KMS-11 (cell line): ENCODE measurements around the gene KIF26A.

Experiments
- H2AFZ ChIP-seq: fragments of 200-600 bp; sonication (generic); 2 replicates; pipeline ENCODE4 v1.6.1; 2016; ENCODE audit warnings: antibody characterized with exemption, mixed run types, low read depth
- H3K27ac ChIP-seq: fragments of 200-600 bp; sonication (generic); 2 replicates; pipeline ENCODE4 v1.6.1; 2016; ENCODE audit warnings: mild to moderate bottlenecking, mixed run types
- H3K27me3 ChIP-seq: fragments of 200-600 bp; sonication (generic); 2 replicates; pipeline ENCODE4 v1.6.1; 2017; ENCODE audit warnings: mild to moderate bottlenecking, low read depth, mixed run types, moderate library complexity; ENCODE audit not compliant: insufficient read depth
- H3K36me3 ChIP-seq: fragments of 200-600 bp; sonication (generic); 2 replicates; pipeline ENCODE4 v1.6.1; 2017; ENCODE audit warnings: mild to moderate bottlenecking, mixed run types; ENCODE audit not compliant: insufficient read depth
- H3K4me1 ChIP-seq: fragments of 200-600 bp; sonication (generic); 2 replicates; pipeline ENCODE4 v1.6.1; 2016; ENCODE audit warnings: mild to moderate bottlenecking, low read depth, mixed run types; ENCODE audit not compliant: poor library complexity, severe bottlenecking
- H3K4me2 ChIP-seq: fragments of 200-600 bp; sonication (generic); 2 replicates; pipeline ENCODE4 v1.7.0; 2016; ENCODE audit warnings: mild to moderate bottlenecking, mixed run types
- H3K4me3 ChIP-seq: fragments of 200-600 bp; sonication (generic); IDR thresholded peaks from 2 replicates; pipeline ENCODE4 v1.6.1; 2017; ENCODE audit warnings: low read depth, low read length, mixed read lengths; ENCODE audit not compliant: insufficient read depth
- H3K79me2 ChIP-seq: fragments of 200-600 bp; sonication (generic); 2 replicates; pipeline ENCODE4 v1.6.1; 2016; ENCODE audit warnings: low read depth, mixed run types; ENCODE audit not compliant: insufficient read depth
- H3K9ac ChIP-seq: fragments of 200-600 bp; sonication (generic); 2 replicates; pipeline ENCODE4 v1.6.1; 2016; ENCODE audit warnings: mild to moderate bottlenecking, mixed run types
- H4K20me1 ChIP-seq: fragments of 200-600 bp; sonication (generic); 2 replicates; pipeline ENCODE4 v1.6.1; 2016; ENCODE audit warnings: mild to moderate bottlenecking, mixed run types; ENCODE audit not compliant: insufficient read depth
- CTCF ChIP-seq: fragments of 200-600 bp; sonication (generic); conservative IDR thresholded peaks from 2 replicates; pipeline ENCODE4 v1.6.1; 2017; ENCODE audit warnings: low read depth, mild to moderate bottlenecking, antibody characterized with exemption, low read length, moderate library complexity, mixed read lengths

KIF26A gene

DNA sequence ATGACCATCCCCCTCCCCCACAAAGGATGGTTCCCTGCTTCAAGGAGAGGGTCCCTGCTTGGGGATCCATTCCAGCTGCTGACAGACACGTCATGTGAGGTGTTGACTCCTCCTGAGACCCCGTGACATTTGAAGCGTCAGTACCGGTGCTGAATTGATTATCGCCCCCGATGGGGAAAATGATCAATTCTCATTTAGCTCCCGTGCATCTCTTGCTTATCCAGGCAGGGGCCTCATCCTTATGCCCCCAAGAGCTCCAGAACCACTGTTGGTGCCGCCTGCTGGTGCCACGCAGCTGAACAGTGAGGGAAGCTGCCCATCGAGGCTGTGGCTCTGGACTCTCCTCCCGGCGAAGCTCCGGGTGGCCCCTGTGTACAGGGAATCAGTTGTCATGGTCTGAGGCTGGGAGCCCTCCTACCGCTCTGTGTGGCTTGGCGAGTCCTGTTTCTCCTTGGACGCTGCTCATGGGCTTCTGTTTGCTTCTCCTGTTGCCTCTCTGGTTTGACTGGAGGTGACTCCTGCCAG, 4.6 kb downstream of the KIF26A start:
- Histone ChIP-seq H3K79me2 (no peaks in the 10 kb centered on the region), H2AFZ (no peak overlapping the region), H3K9ac (no peak overlapping the region), H4K20me1 (no peaks in the 10 kb centered on the region), H3K4me1 (no peaks in the 10 kb centered on the region), H3K36me3 (no peaks in the 10 kb centered on the region), H3K4me2 (no peak overlapping the region), H3K27me3 (peaks cover 28% of the 10 kb centered on the region; the same call in 1 of the 2 replicates), H3K4me3 (no peak overlapping the region), H3K27ac (no peak overlapping the region)
- no peak for TF ChIP-seq CTCF

GRCh38 chr14:104143521-104144452, 5.4 kb downstream of the KIF26A start:
- H3K36me3 ChIP-seq: no peaks in the 10 kb centered on the region
- H3K27ac ChIP-seq: no peak overlapping the region
- TF ChIP-seq CTCF: no peak
- no peak overlapping the region for H3K9ac ChIP-seq
- H3K79me2 ChIP-seq: no peaks in the 10 kb centered on the region
- H3K4me2 ChIP-seq: no peak overlapping the region
- H3K4me3 ChIP-seq: no peak overlapping the region
- H3K4me1 ChIP-seq: no peaks in the 10 kb centered on the region
- H3K27me3 ChIP-seq: peaks cover 30% of the 10 kb centered on the region; the same call in 1 of the 2 replicates
- no peaks in the 10 kb centered on the region for H4K20me1 ChIP-seq
- H2AFZ ChIP-seq: no peak overlapping the region

GRCh38 chr14:104144453-104144790, 6.0 kb downstream of the KIF26A start:
- Histone ChIP-seq H3K36me3 (no peaks in the 10 kb centered on the region), H3K27me3 (peaks cover 30% of the 10 kb centered on the region; the same call in 1 of the 2 replicates), H3K4me3 (no peak overlapping the region), H3K4me1 (no peaks in the 10 kb centered on the region), H3K27ac (no peak overlapping the region), H3K79me2 (no peaks in the 10 kb centered on the region), H3K4me2 (no peak overlapping the region), H3K9ac (no peak overlapping the region), H4K20me1 (no peaks in the 10 kb centered on the region), H2AFZ (no peak overlapping the region)
- TF ChIP-seq CTCF: no peak

- no peak overlapping the region for H3K27ac ChIP-seq
- peaks cover 30% of the 10 kb centered on the region; the same call in 1 of the 2 replicates for H3K27me3 ChIP-seq
- H3K9ac ChIP-seq: no peak overlapping the region
- no peak for TF ChIP-seq CTCF
- H3K4me1 ChIP-seq: no peaks in the 10 kb centered on the region
- H2AFZ ChIP-seq: no peak overlapping the region
- no peak overlapping the region for H3K4me2 ChIP-seq
- H4K20me1 ChIP-seq: no peaks in the 10 kb centered on the region
- no peaks in the 10 kb centered on the region for H3K36me3 ChIP-seq
- H3K79me2 ChIP-seq: no peaks in the 10 kb centered on the region
- H3K4me3 ChIP-seq: no peak overlapping the region
Measured at GRCh38 chr14:104144911-104145825, 6.8 kb downstream of the KIF26A start.
